ENCODE results near the gene POLR1G. TPM values are rescaled to one million over a fixed set of nuclear protein-coding genes. Genes with fewer than 3 reads are reported as not detected.

The POLR1G gene
- total RNA-seq, 4 donors from 2014 or later, result 5.2 to 29.8 (median 6.3) TPM

- TF ChIP-seq CTCF (IDR thresholded peaks at IDR 0.05), result no peak
- ATAC-seq (ENCODE audit: low FRiP score) (no peak), DNase-seq (ENCODE audit: low spot score) (no peak)
These were observed 6.3 kb upstream of the POLR1G start for GRCh38 chr19:45400192-45400591.

- no peak for DNase-seq (ENCODE audit: low spot score)
- TF ChIP-seq CTCF (IDR thresholded peaks at IDR 0.05), result no peak
- ATAC-seq (ENCODE audit: low FRiP score), result no peak
These were observed 4.6 kb upstream of the POLR1G start for GRCh38 chr19:45401815-45402214.

- ATAC-seq (ENCODE audit: low FRiP score), result no peak
- no peak for DNase-seq (ENCODE audit: low spot score)
- TF ChIP-seq CTCF (IDR thresholded peaks at IDR 0.05), result no peak
These were observed 4.0 kb upstream of the POLR1G start for GRCh38 chr19:45402298-45403061.

GRCh38 chr19:45403272-45403671 lies 3.2 kb upstream of the POLR1G start:
- DNase-seq (ENCODE audit: low spot score), result no peak
- no peak for TF ChIP-seq CTCF (IDR thresholded peaks at IDR 0.05)
- ATAC-seq (ENCODE audit: low FRiP score), result no peak

- DNase-seq (ENCODE audit: low spot score), result peak; percentile 51
- TF ChIP-seq CTCF (IDR thresholded peaks at IDR 0.05), result no peak
These were observed 2.5 kb upstream of the POLR1G start for GRCh38 chr19:45403781-45404556.

GRCh38 chr19:45404557-45405434 lies 1.6 kb upstream of the POLR1G start, which contains the start of gene PPP1R13L:
TSS of gene PPP1R13L (minus strand) at chr19:45405069. CDS start at chr19:45398318, 6,751 bp downstream.
- DNase-seq (ENCODE audit: low spot score) (peak; percentile 52), ATAC-seq (ENCODE audit: low FRiP score) (peak; percentile 63)
- no peak for TF ChIP-seq CTCF (IDR thresholded peaks at IDR 0.05)

More at GRCh38 chr19:45403781-45404556, 2.5 kb upstream of the POLR1G start:
- ATAC-seq (ENCODE audit: low FRiP score), result no peak
